Measurements from ENCODE around the gene ABCB8. TPM values are rescaled to one million over a fixed set of nuclear protein-coding genes. Genes with fewer than 3 reads are reported as not detected.

The ABCB8 gene
- total and polyA plus RNA-seq, 4 donors = 23.1 to 69.4 (median 37.7) TPM

GRCh38 chr7:151091988-151092387, 63.7 kb downstream of the ABCB8 start:
- WGBS (ENCODE audit: insufficient coverage) = 87% methylated on average over 13 of the region's 14 CpGs
- Histone ChIP-seq H3K9me3 (ENCODE audit: control insufficient read depth, insufficient read depth, low read length) (no peaks in the 10 kb centered on the region), H3K4me3 (ENCODE audit: low read depth, low read length) (no peak overlapping the region), H3K27me3 (ENCODE audit: control insufficient read depth, insufficient read depth, low read length) (no peaks in the 10 kb centered on the region), H3K4me1 (ENCODE audit: control insufficient read depth, insufficient read depth, low read length) (peaks cover 48% of the 10 kb centered on the region), H3K36me3 (ENCODE audit: control insufficient read depth, insufficient read depth, low read length) (peaks cover 50% of the 10 kb centered on the region), H3K27ac (ENCODE audit: low read depth, low read length) (no peak overlapping the region)
- DNase-seq (ENCODE audit: low read depth in 4 of 6, low spot score in 6 of 6) = no peak

- Histone ChIP-seq H3K4me3 (ENCODE audit: low read depth, low read length) (no peak overlapping the region), H3K9me3 (ENCODE audit: control insufficient read depth, insufficient read depth, low read length) (no peaks in the 10 kb centered on the region), H3K36me3 (ENCODE audit: control insufficient read depth, insufficient read depth, low read length) (peaks cover 45% of the 10 kb centered on the region), H3K27me3 (ENCODE audit: control insufficient read depth, insufficient read depth, low read length) (no peaks in the 10 kb centered on the region), H3K4me1 (ENCODE audit: control insufficient read depth, insufficient read depth, low read length) (peaks cover 33% of the 10 kb centered on the region), H3K27ac (ENCODE audit: low read depth, low read length) (no peak overlapping the region)
- no peak for DNase-seq (ENCODE audit: low read depth in 4 of 6, low spot score in 6 of 6)
- 83% methylated on average over 6 of the region's 6 CpGs for WGBS (ENCODE audit: insufficient coverage)
Measured at GRCh38 chr7:151093748-151094147, 65.5 kb downstream of the ABCB8 start.

- DNase-seq (ENCODE audit: low read depth in 4 of 6, low spot score in 6 of 6) = no peak
- Histone ChIP-seq H3K9me3 (ENCODE audit: control insufficient read depth, insufficient read depth, low read length) (no peaks in the 10 kb centered on the region), H3K36me3 (ENCODE audit: control insufficient read depth, insufficient read depth, low read length) (peaks cover 36% of the 10 kb centered on the region), H3K27me3 (ENCODE audit: control insufficient read depth, insufficient read depth, low read length) (no peaks in the 10 kb centered on the region), H3K4me1 (ENCODE audit: control insufficient read depth, insufficient read depth, low read length) (peaks cover 23% of the 10 kb centered on the region), H3K27ac (ENCODE audit: low read depth, low read length) (no peak overlapping the region), H3K4me3 (ENCODE audit: low read depth, low read length) (no peak overlapping the region)
- WGBS (ENCODE audit: insufficient coverage) = 90% methylated on average over 2 of the region's 5 CpGs
Measured at GRCh38 chr7:151094675-151095074, 66.4 kb downstream of the ABCB8 start.

GRCh38 chr7:151095123-151095797, 67.0 kb downstream of the ABCB8 start:
- H3K4me1 ChIP-seq (ENCODE audit: control insufficient read depth, insufficient read depth, low read length) = peaks cover 23% of the 10 kb centered on the region
- H3K4me3 ChIP-seq (ENCODE audit: low read depth, low read length) = no peak overlapping the region
- H3K36me3 ChIP-seq (ENCODE audit: control insufficient read depth, insufficient read depth, low read length) = peaks cover 36% of the 10 kb centered on the region
- H3K27me3 ChIP-seq (ENCODE audit: control insufficient read depth, insufficient read depth, low read length) = no peaks in the 10 kb centered on the region
- H3K9me3 ChIP-seq (ENCODE audit: control insufficient read depth, insufficient read depth, low read length) = no peaks in the 10 kb centered on the region
- DNase-seq (ENCODE audit: low read depth in 4 of 6, low spot score in 6 of 6) = no peak
- WGBS (ENCODE audit: insufficient coverage) = 70% methylated on average over 8 of the region's 10 CpGs
- no peak overlapping the region for H3K27ac ChIP-seq (ENCODE audit: low read depth, low read length)

- peaks cover 37% of the 10 kb centered on the region for H3K36me3 ChIP-seq (ENCODE audit: control insufficient read depth, insufficient read depth, low read length)
- peaks cover 20% of the 10 kb centered on the region for H3K4me1 ChIP-seq (ENCODE audit: control insufficient read depth, insufficient read depth, low read length)
- DNase-seq (ENCODE audit: low read depth in 4 of 6, low spot score in 6 of 6) = no peak
- no peak overlapping the region for H3K4me3 ChIP-seq (ENCODE audit: low read depth, low read length)
- 79% methylated on average over 15 of the region's 17 CpGs for WGBS (ENCODE audit: insufficient coverage)
- H3K27ac ChIP-seq (ENCODE audit: low read depth, low read length) = no peak overlapping the region
- H3K9me3 ChIP-seq (ENCODE audit: control insufficient read depth, insufficient read depth, low read length) = no peaks in the 10 kb centered on the region
- H3K27me3 ChIP-seq (ENCODE audit: control insufficient read depth, insufficient read depth, low read length) = no peaks in the 10 kb centered on the region
Measured at GRCh38 chr7:151095828-151096475, 67.7 kb downstream of the ABCB8 start.

Other genes starting within 250 kb of the ABCB8 start
- gene TMEM176B, start 228.1 kb upstream of the ABCB8 start, total RNA-seq = 10 to 100 TPM; 28.4 to 50.6 TPM
- gene TMEM176B, start 228.1 kb upstream of the ABCB8 start, polyA plus RNA-seq (ENCODE audit: insufficient read length in 2 of 2) = 10 to 100 TPM; 21.7 to 24.2 TPM
- 10 to 100 TPM; 14.7 to 24.2 TPM for gene TMEM176A, start 227.7 kb upstream of the ABCB8 start, total RNA-seq
- gene TMEM176A, start 227.7 kb upstream of the ABCB8 start, polyA plus RNA-seq (ENCODE audit: insufficient read length in 2 of 2) = 10 to 100 TPM; 13.6 to 17.1 TPM
- gene AOC1, start 175.9 kb upstream of the ABCB8 start, total RNA-seq = under 1 TPM in 1 of 2 donors, not detected in 1; 0.20 TPM
- gene AOC1, start 175.9 kb upstream of the ABCB8 start, polyA plus RNA-seq (ENCODE audit: insufficient read length in 2 of 2) = under 1 TPM; 0.27 to 0.78 TPM
- 10 to 100 TPM in 1 of 2 donors, 1 to 10 TPM in 1; 9.1 to 14.4 TPM for gene KCNH2, start 50.1 kb upstream of the ABCB8 start, total RNA-seq
- gene KCNH2, start 50.1 kb upstream of the ABCB8 start, polyA plus RNA-seq (ENCODE audit: insufficient read length in 2 of 2) = 10 to 100 TPM; 35.3 to 39.4 TPM
- 10 to 100 TPM in 1 of 2 donors, 1 to 10 TPM in 1; 2.4 to 13.4 TPM for gene NOS3, start 37.4 kb upstream of the ABCB8 start, total RNA-seq
- 10 to 100 TPM in 1 of 2 donors, 1 to 10 TPM in 1; 7.3 to 11.3 TPM for gene NOS3, start 37.4 kb upstream of the ABCB8 start, polyA plus RNA-seq (ENCODE audit: insufficient read length in 2 of 2)
- gene ATG9B, start 4.0 kb upstream of the ABCB8 start, total RNA-seq = 1 to 10 TPM; 2.3 to 3.6 TPM
- gene ATG9B, start 4.0 kb upstream of the ABCB8 start, polyA plus RNA-seq (ENCODE audit: insufficient read length in 2 of 2) = 10 to 100 TPM; 20.6 to 21.3 TPM
- 1 to 10 TPM; 1.5 to 2.0 TPM for gene ASIC3, start 20.1 kb downstream of the ABCB8 start, total RNA-seq
- gene ASIC3, start 20.1 kb downstream of the ABCB8 start, polyA plus RNA-seq (ENCODE audit: insufficient read length in 2 of 2) = 10 to 100 TPM; 15.5 to 18.0 TPM
- 10 to 100 TPM; 33.3 to 42.8 TPM for gene CDK5, start 29.4 kb downstream of the ABCB8 start, total RNA-seq
- gene CDK5, start 29.4 kb downstream of the ABCB8 start, polyA plus RNA-seq (ENCODE audit: insufficient read length in 2 of 2) = 10 to 100 TPM; 86.7 to 94.3 TPM
- 100 to 1,000 TPM in 1 of 2 donors, 10 to 100 TPM in 1; 27.5 to 101 TPM for gene SLC4A2, start 31.1 kb downstream of the ABCB8 start, total RNA-seq
- gene SLC4A2, start 31.1 kb downstream of the ABCB8 start, polyA plus RNA-seq (ENCODE audit: insufficient read length in 2 of 2) = 10 to 100 TPM; 69.3 to 89.8 TPM
- 10 to 100 TPM; 30.9 to 60.2 TPM for gene FASTK, start 52.4 kb downstream of the ABCB8 start, total RNA-seq
- 10 to 100 TPM; 71.4 to 80.7 TPM for gene FASTK, start 52.4 kb downstream of the ABCB8 start, polyA plus RNA-seq (ENCODE audit: insufficient read length in 2 of 2)
- 10 to 100 TPM in 1 of 2 donors, 1 to 10 TPM in 1; 8.5 to 25.0 TPM for gene TMUB1, start 55.0 kb downstream of the ABCB8 start, total RNA-seq
- gene TMUB1, start 55.0 kb downstream of the ABCB8 start, polyA plus RNA-seq (ENCODE audit: insufficient read length in 2 of 2) = 10 to 100 TPM; 51.0 to 57.2 TPM
- 10 to 100 TPM; 45.7 to 56.8 TPM for gene AGAP3, start 58.0 kb downstream of the ABCB8 start, total RNA-seq
- gene AGAP3, start 58.0 kb downstream of the ABCB8 start, polyA plus RNA-seq (ENCODE audit: insufficient read length in 2 of 2) = 100 to 1,000 TPM; 212 to 247 TPM
- 1 to 10 TPM; 1.3 to 2.4 TPM for gene GBX1, start 139.2 kb downstream of the ABCB8 start, total RNA-seq
- gene GBX1, start 139.2 kb downstream of the ABCB8 start, polyA plus RNA-seq (ENCODE audit: insufficient read length in 2 of 2) = 1 to 10 TPM; 5.1 to 7.3 TPM
- gene ASB10, start 158.8 kb downstream of the ABCB8 start, total RNA-seq = not detected
- gene ASB10, start 158.8 kb downstream of the ABCB8 start, polyA plus RNA-seq (ENCODE audit: insufficient read length in 2 of 2) = under 1 TPM in 1 of 2 donors, not detected in 1; 0.12 TPM
- not detected for gene H2BK1, start 182.0 kb downstream of the ABCB8 start, total RNA-seq
- gene H2BK1, start 182.0 kb downstream of the ABCB8 start, polyA plus RNA-seq (ENCODE audit: insufficient read length in 2 of 2) = not detected
- 10 to 100 TPM; 23.6 to 32.1 TPM for gene ABCF2, start 198.8 kb downstream of the ABCB8 start, total RNA-seq
- gene ABCF2, start 198.8 kb downstream of the ABCB8 start, polyA plus RNA-seq (ENCODE audit: insufficient read length in 2 of 2) = 10 to 100 TPM; 35.8 to 38.3 TPM
- gene CHPF2, start 204.0 kb downstream of the ABCB8 start, total RNA-seq = 10 to 100 TPM; 19.7 to 25.5 TPM
- gene CHPF2, start 204.0 kb downstream of the ABCB8 start, polyA plus RNA-seq (ENCODE audit: insufficient read length in 2 of 2) = 10 to 100 TPM; 21.8 to 25.3 TPM
- gene SMARCD3, start 220.2 kb downstream of the ABCB8 start, total RNA-seq = 100 to 1,000 TPM in 1 of 2 donors, 10 to 100 TPM in 1; 84.2 to 119 TPM
- 100 to 1,000 TPM; 298 TPM for gene SMARCD3, start 220.2 kb downstream of the ABCB8 start, polyA plus RNA-seq (ENCODE audit: insufficient read length in 2 of 2)

Measured in spinal cord (tissue), 10 donors.